NCI-H526 treated with DMSO at 0.1 percent for 48 hours (cell line): ENCODE data around the gene P2RY1.

Experiments
- DNase-seq: peaks from one replicate; lab custom pipeline; 2025; lab: John Stamatoyannopoulos, UW

The P2RY1 gene

GRCh38 chr3:152834776-152835600, at the start of gene P2RY1:
Gene P2RY1, plus strand, starts transcription at chr3:152835131. Its CDS starts 652 bp downstream, at chr3:152835783.
- DNase-seq: peak; percentile 75

- no peak for DNase-seq
Observed at GRCh38 chr3:152786977-152787681, 47.8 kb upstream of the P2RY1 start.

GRCh38 chr3:152790651-152791387, 44.1 kb upstream of the P2RY1 start:
- no peak for DNase-seq

- no peak for DNase-seq
Observed at GRCh38 chr3:152793969-152794368, 41.0 kb upstream of the P2RY1 start.

GRCh38 chr3:152797751-152798432, 37.0 kb upstream of the P2RY1 start:
- no peak for DNase-seq

GRCh38 chr3:152811974-152812760, 22.8 kb upstream of the P2RY1 start:
- DNase-seq: no peak

GRCh38 chr3:152817400-152817799, 17.5 kb upstream of the P2RY1 start:
- no peak for DNase-seq

GRCh38 chr3:152818027-152818426, 16.9 kb upstream of the P2RY1 start:
- no peak for DNase-seq

GRCh38 chr3:152823173-152823572, 11.8 kb upstream of the P2RY1 start:
- no peak for DNase-seq

- no peak for DNase-seq
Observed at GRCh38 chr3:152823781-152824180, 11.2 kb upstream of the P2RY1 start.

GRCh38 chr3:152825566-152825965, 9.4 kb upstream of the P2RY1 start:
- DNase-seq: no peak

- no peak for DNase-seq
Observed at GRCh38 chr3:152826476-152826875, 8.5 kb upstream of the P2RY1 start.

GRCh38 chr3:152827313-152827712, 7.6 kb upstream of the P2RY1 start:
- no peak for DNase-seq

GRCh38 chr3:152828075-152828840, 6.7 kb upstream of the P2RY1 start:
- DNase-seq: no peak

- no peak for DNase-seq
Observed at GRCh38 chr3:152830245-152830644, 4.7 kb upstream of the P2RY1 start.

GRCh38 chr3:152832046-152832445, 2.9 kb upstream of the P2RY1 start:
- DNase-seq: no peak

GRCh38 chr3:152833089-152833488, 1.8 kb upstream of the P2RY1 start:
- no peak for DNase-seq

- DNase-seq: peak; percentile 75
Observed at GRCh38 chr3:152834191-152834775, 648 bp upstream of the P2RY1 start.

- no peak for DNase-seq
Observed at GRCh38 chr3:152835601-152836102, 721 bp downstream of the P2RY1 start.

GRCh38 chr3:152836269-152836668, 1.3 kb downstream of the P2RY1 start:
- DNase-seq: no peak
